Heart right ventricle (tissue), 16 donors: ENCODE data around the gene HHATL. TPM values are rescaled to one million over a fixed set of nuclear protein-coding genes. Genes with fewer than 3 reads are reported as not detected.
A peak's percentile ranks its signal among the peaks of the same experiment; 100 is the strongest.

ENCODE experiments used
- ATAC-seq, 8 donors: fragments of 200-7000 bp; cut with Tn5 transposase; one replicate each; pipeline ENCODE4 v1.9.1; 2020; ENCODE audit warnings: mild to moderate bottlenecking in 8 of 8, moderate library complexity in 8 of 8, moderate number of reproducible peaks in 1 of 8
- DNase-seq, 2 donors: peaks; one replicate each; pipeline ENCODE4 v3.0.0-alpha.2; 2020
- H3K27ac ChIP-seq, 10 donors: fragments of 200-600 bp; sonication (generic) in 2 of 10; one replicate each; pipeline versions ENCODE4 v1.5.0 to v1.8.0; 2020 to 2022; ENCODE audit warnings: mild to moderate bottlenecking in 3 of 10
- H3K27me3 ChIP-seq, 7 donors: fragments of 200-600 bp; one replicate each; pipeline ENCODE4 v1.8.0; 2021 to 2022; ENCODE audit warnings: mild to moderate bottlenecking in 2 of 7
- H3K36me3 ChIP-seq, 9 donors: fragments of 200-600 bp; sonication (generic) in 1 of 9; one replicate each; pipeline versions ENCODE4 v1.5.0 to v1.8.0; 2020 to 2022; ENCODE audit warnings: mild to moderate bottlenecking in 2 of 9
- H3K4me1 ChIP-seq, 9 donors: fragments of 200-600 bp; sonication (generic) in 1 of 9; one replicate each; pipeline versions ENCODE4 v1.5.0 to v1.8.0; 2020 to 2022; ENCODE audit warnings: mild to moderate bottlenecking in 4 of 9
- H3K4me3 ChIP-seq, 10 donors: fragments of 200-600 bp; sonication (generic) in 2 of 10; one replicate each; pipeline versions ENCODE4 v1.5.0 to v1.8.0; 2020 to 2022; ENCODE audit warnings: mild to moderate bottlenecking in 7 of 10, moderate library complexity in 2 of 10
- H3K9me3 ChIP-seq, 11 donors: fragments of 200-600 bp in 10 of 11; sonication (generic) in 2 of 11; one replicate each; pipeline versions ENCODE4 v1.5.0 to v1.8.0; 2013 to 2022; ENCODE audit warnings: mild to moderate bottlenecking in 2 of 11, control low read depth in 1 of 11, moderate library complexity in 1 of 11
- CTCF ChIP-seq, 9 donors: fragments of 200-600 bp; sonication (generic) in 2 of 9; IDR thresholded peaks; one replicate each; pipeline versions ENCODE4 v1.5.0 to v1.8.0; 2021 to 2022; ENCODE audit warnings: antibody characterized with exemption in 9 of 9, mild to moderate bottlenecking in 5 of 9, moderate library complexity in 1 of 9
- WGBS, 2 donors: extraction: QIAGEN DNeasy Blood & Tissue Kit; methylation state at CpG; one replicate each; pipeline ENCODE4 v1.1.7; 2013; ENCODE audit warnings: inconsistent platforms in 1 of 2; 5-methylcytosine and 5-hydroxymethylcytosine counted together
- intact Hi-C, 10 donors: fragments of 100-400 bp; cut with DNase I; formaldehyde crosslinking; loops; one replicate each; pipeline versions ENCODE4 v1.11.1 to v1.14.2; 2022
- polyA plus RNA-seq, 2 donors: library from polyadenylated mRNA; stranded (reverse); fragments of 200-250 nt; gene quantifications; one replicate each; pipeline ENCODE4 v1.2.3, GENCODE V29; 2013
- total RNA-seq, 10 donors: library from RNA; stranded (reverse); fragmentation: NEBNext Ultra II Directional in 3 of 10; extraction: Animal tissue kit (Norgen Biotek cat#: 25700) in 3 of 10; gene quantifications; one replicate each; pipeline versions ENCODE4 v1.2.1 to v1.2.4, GENCODE V29; 2021 to 2023
- donor health status: Arrhythmogenic right ventricular cardiomyopathy.
- donor health status: ischemic (EF 13 %, LVEDD 7.1; RV severe dilation, severe dysfunction).
- donor health status: healthy with polysubstance abuse.
- donor health status: DM: no; HTN: yes; CAD: no.
- donor health status: DM: no; HTN: no; CAD: no.
- donor health status: ischemic (EF 25% LVEDD 6.9; RV normal size, moderate dysfunction).
- donor health status: ischemic (EF 25% LVEDD 5.7; RV mildly dilated, moderate dysfunction).
- donor health status: healthy.
- donor health status: DM: yes; HTN: yes; CAD: no.
- donor health status: Ischemic cardiomyopathy.
- donor health status: ischemic (EF 35%, LVEDD 5.7; RV mildly dilated, moderate dysfunction).
- donor health status: nonischemic (EF 11% LVEDD 7.7; RV severe dilation, severe dysfunction).
- donor health status: DM: yes; HTN: yes; CAD: no.
- donor health status: PGD.
- donor health status: ischemic (EF 29% LVEDD 5.4; RV normal size, mild dysfunction).
- donor health status: nonischemic (EF 23%, LVEDD 6.1; RV moderate dilation, normal function).

The HHATL gene
- total and polyA plus RNA-seq, 12 donors: 332 to 2,035 (median 624) TPM

DNA sequence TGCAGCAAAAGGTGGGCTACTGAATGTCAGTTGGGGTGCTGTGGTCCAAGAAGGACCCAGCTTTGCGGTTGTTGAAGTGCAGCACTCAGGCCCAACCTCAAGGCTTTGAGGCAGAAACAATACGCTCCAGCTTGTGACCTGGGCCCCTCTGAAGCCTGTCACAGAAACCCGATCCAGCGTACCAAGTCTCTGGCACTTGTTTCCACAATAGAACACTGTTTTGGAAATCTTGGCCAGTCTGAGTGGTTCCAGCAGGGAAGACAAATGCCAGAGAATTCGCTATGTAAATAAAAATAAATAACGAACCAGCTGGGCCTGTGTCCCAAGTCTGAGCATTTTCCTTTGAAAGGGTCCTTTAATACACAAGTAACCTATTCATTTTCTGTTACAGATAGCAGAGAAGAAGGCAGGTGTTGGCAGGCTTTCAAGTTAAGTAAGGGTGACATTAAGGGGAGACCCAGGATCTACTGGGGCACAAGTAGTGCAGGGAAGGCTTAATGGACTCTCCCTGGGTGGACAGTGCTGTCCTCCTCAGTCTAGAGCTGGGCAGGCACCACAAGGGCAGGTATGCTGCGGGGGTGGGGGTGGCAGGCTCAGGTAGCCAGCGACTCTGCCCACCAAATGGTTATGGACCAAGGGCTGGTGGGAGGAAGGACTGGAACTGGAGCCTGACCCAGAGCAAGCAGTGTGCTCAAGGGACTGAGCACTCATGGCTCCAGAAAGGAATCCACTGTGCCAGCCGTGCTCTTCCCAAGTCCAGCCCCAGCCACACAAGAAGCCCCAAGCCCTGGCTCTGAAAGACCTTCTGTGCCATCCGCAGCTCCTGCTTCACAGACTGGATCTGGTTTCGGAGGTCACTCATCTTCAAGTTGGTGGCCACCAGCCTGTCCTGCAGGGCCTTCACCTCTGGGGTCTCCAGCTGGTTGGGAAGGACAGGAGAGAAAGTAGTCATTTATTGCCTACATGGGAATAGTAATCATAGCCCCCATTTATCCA lies 44.2 kb upstream of the HHATL start:
- WGBS, 2 donors: 65 to 74% methylated on average over 11 of the region's 11 CpGs
- no peaks in the 10 kb centered on the region for H3K36me3 ChIP-seq
- no peak for TF ChIP-seq CTCF (IDR thresholded peaks at IDR 0.05)
- ATAC-seq (peak in 7 of 8 donors; percentile 18 to 52 (median 28)), DNase-seq (no peak)
- H3K9me3 ChIP-seq: no peaks in the 10 kb centered on the region
- intact Hi-C loops: loop anchor here in 8 of 10 donors (2.0 to 10.0 kb wide), 7 partner anchors 89 to 174 kb away; partner anchors contain the start of genes SEC22C (in 3 of the 8), ZBTB47 (in 3 of the 8) and SS18L2 (in 1 of the 8)
- H3K4me1 ChIP-seq: peaks cover 0 to 40% (median 17%) of the 10 kb centered on the region in 9 donors
- H3K27ac ChIP-seq: peak overlapping the region in 9 of 10 donors; percentile 21 to 73 (median 57)
- no peak overlapping the region for H3K4me3 ChIP-seq
- no peaks in the 10 kb centered on the region for H3K27me3 ChIP-seq

GRCh38 chr3:42745776-42746454 lies 43.3 kb upstream of the HHATL start:
- intact Hi-C loops: loop anchor here in 8 of 10 donors (2.0 to 10.0 kb wide), 8 partner anchors 45 to 174 kb away; partner anchors contain the start of genes SEC22C (in 3 of the 8), ZBTB47 (in 3 of the 8) and SS18L2 (in 1 of the 8)
- no peak overlapping the region for H3K4me3 ChIP-seq
- H3K4me1 ChIP-seq: peaks cover 0 to 42% (median 17%) of the 10 kb centered on the region in 9 donors
- no peaks in the 10 kb centered on the region for H3K9me3 ChIP-seq
- DNase-seq: no peak
- WGBS, 2 donors: 63 to 71% methylated on average over 8 of the region's 8 CpGs
- no peaks in the 10 kb centered on the region for H3K27me3 ChIP-seq
- TF ChIP-seq CTCF (IDR thresholded peaks at IDR 0.05): no peak
- H3K27ac ChIP-seq: peak overlapping the region in 8 of 10 donors; percentile 21 to 73 (median 58)
- H3K36me3 ChIP-seq: no peaks in the 10 kb centered on the region
- peak in 2 of 8 donors; percentile 2 to 32 for ATAC-seq

- Histone ChIP-seq H3K4me1 (peaks cover under 1 to 48% (median 18%) of the 10 kb centered on the region in 9 donors), H3K27ac (peak overlapping the region in 8 of 10 donors; percentile 25 to 74 (median 64)), H3K27me3 (no peaks in the 10 kb centered on the region), H3K36me3 (no peaks in the 10 kb centered on the region), H3K4me3 (no peak overlapping the region), H3K9me3 (no peaks in the 10 kb centered on the region)
- TF ChIP-seq CTCF (IDR thresholded peaks at IDR 0.05): no peak
- 74 to 87% methylated on average over 3 of the region's 3 CpGs for whole genome bisulfite sequencing, 2 donors
- no peak for DNase-seq
- intact Hi-C loops: loop anchor here in 8 of 10 donors (2.0 to 10.0 kb wide), 7 partner anchors 45 to 173 kb away; partner anchors contain the start of genes SEC22C (in 3 of the 8), ZBTB47 (in 2 of the 8) and SS18L2 (in 1 of the 8)
- ATAC-seq: no peak
Measured at GRCh38 chr3:42745291-42745745, 42.7 kb upstream of the HHATL start.
